Lung (tissue), 12 donors: ENCODE data around the gene MAMDC4. TPM values are rescaled to one million over a fixed set of nuclear protein-coding genes. Genes with fewer than 3 reads are reported as not detected.

ENCODE experiments used
- ATAC-seq: fragments of 200-7000 bp; cut with Tn5 transposase; one replicate; pipeline ENCODE4 v1.9.1; 2020; ENCODE audit warnings: moderate number of reproducible peaks; ENCODE audit not compliant: insufficient read depth, low FRiP score
- DNase-seq, 3 donors: peaks; one replicate each; pipeline ENCODE4 v3.0.0-alpha.2; 2013 to 2017
- H3K27ac ChIP-seq, 2 donors: one replicate each; pipeline ENCODE4 v1.5.1; 2013; ENCODE audit warnings: mild to moderate bottlenecking in 2 of 2, moderate library complexity in 2 of 2, control low read depth in 1 of 2, inconsistent platforms in 1 of 2, low read depth in 1 of 2, low read length in 1 of 2
- H3K27me3 ChIP-seq, 3 donors: one replicate each; pipeline ENCODE4 v1.5.1; 2013; ENCODE audit warnings: low read length in 2 of 3; ENCODE audit not compliant: control insufficient read depth in 3 of 3, insufficient read depth in 3 of 3
- H3K36me3 ChIP-seq, 4 donors: one replicate each; pipeline ENCODE4 v1.5.1; 2013; ENCODE audit warnings: low read length in 4 of 4, mild to moderate bottlenecking in 1 of 4, moderate library complexity in 1 of 4; ENCODE audit not compliant: control insufficient read depth in 4 of 4, insufficient read depth in 4 of 4
- H3K4me1 ChIP-seq, 5 donors: one replicate each; pipeline ENCODE4 v1.5.1; 2013; ENCODE audit warnings: low read length in 5 of 5, mild to moderate bottlenecking in 2 of 5, moderate library complexity in 1 of 5; ENCODE audit not compliant: control insufficient read depth in 5 of 5, insufficient read depth in 5 of 5
- H3K4me3 ChIP-seq: one replicate; pipeline ENCODE4 v1.5.1; 2013; ENCODE audit warnings: mild to moderate bottlenecking, control low read depth, moderate library complexity
- H3K9ac ChIP-seq, 2 donors: one replicate each; pipeline ENCODE4 v1.5.1; 2013; ENCODE audit warnings: low read length in 2 of 2, control low read depth in 1 of 2; ENCODE audit not compliant: insufficient read depth in 1 of 2
- H3K9me3 ChIP-seq, 4 donors: one replicate each; pipeline ENCODE4 v1.5.1; 2013; ENCODE audit warnings: low read length in 3 of 4, mild to moderate bottlenecking in 1 of 4, moderate library complexity in 1 of 4; ENCODE audit not compliant: control insufficient read depth in 4 of 4, insufficient read depth in 3 of 4
- CTCF ChIP-seq: IDR thresholded peaks from 2 replicates; pipeline ENCODE4 v1.5.1; 2012; ENCODE audit warnings: mild to moderate bottlenecking; ENCODE audit errors: control extremely low read depth, extremely low read depth
- WGBS, 2 donors: extraction: QIAGEN DNeasy Blood & Tissue Kit; methylation state at CpG; one replicate each; pipeline ENCODE4 v1.1.7; 2013; 5-methylcytosine and 5-hydroxymethylcytosine counted together
- polyA plus RNA-seq, 2 donors: library from polyadenylated mRNA; stranded (reverse); fragments of 200-250 nt; gene quantifications; one replicate each; pipeline ENCODE4 v1.2.1, GENCODE V29; 2013
- total RNA-seq, 2 donors: library from RNA; depleted of rRNA in 1 of 2; stranded (reverse); fragments of >200 nt in 1 of 2; gene quantifications; one replicate each; pipeline ENCODE4 v1.2.1, GENCODE V29; 2014 to 2021
- donor health status: control.
- donor health status: control.
- donor health status: Bipolar disorder and iron deficiency.
- donor health status: healthy.
- donor health status: DM: yes; HTN: yes; CAD: no.

The MAMDC4 gene
- total and polyA plus RNA-seq, 4 donors, result 5.6 to 13.2 (median 7.1) TPM

- ATAC-seq, result no peak
Measured at GRCh38 chr9:136806631-136807201, 45.4 kb upstream of the MAMDC4 start.

GRCh38 chr9:136807281-136808074 lies 44.7 kb upstream of the MAMDC4 start, which contains the start of gene RABL6:
TSS of gene RABL6 (plus strand) at chr9:136807948. CDS start at chr9:136808197, 249 bp downstream.
- DNase-seq (peak; percentile 80 to 86 (median 82)), ATAC-seq (peak; percentile 87)
- Histone ChIP-seq H3K27ac (peak within 1 kb of the TSS; percentile 92 to 94), H3K36me3 (peaks cover 0 to 5% (median under 1%) of the 10 kb centered on the region in 4 donors), H3K9ac (peak within 1 kb of the TSS in 1 of 2 donors; percentile 53), H3K4me1 (peaks cover 0 to 25% (median 4%) of the 10 kb centered on the region in 5 donors), H3K27me3 (no peaks in the 10 kb centered on the region), H3K9me3 (no peaks in the 10 kb centered on the region), H3K4me3 (peak within 1 kb of the TSS; percentile 92)
- 1% methylated on average over 80 to 96 of the region's 96 CpGs for WGBS, 2 donors
- no peak for TF ChIP-seq CTCF

More at GRCh38 chr9:136806631-136807201, 45.4 kb upstream of the MAMDC4 start:
- Histone ChIP-seq H3K27me3 (peaks cover 0 to 7% (median 3%) of the 10 kb centered on the region in 3 donors), H3K4me1 (peaks cover 0 to 25% (median 4%) of the 10 kb centered on the region in 5 donors), H3K9me3 (no peaks in the 10 kb centered on the region), H3K36me3 (peaks cover 0 to 5% (median under 1%) of the 10 kb centered on the region in 4 donors), H3K4me3 (peak overlapping the region; percentile 92), H3K27ac (no peak overlapping the region), H3K9ac (no peak overlapping the region)
- no peak for TF ChIP-seq CTCF
- 74 to 83% methylated on average over 25 of the region's 25 CpGs for WGBS, 2 donors
- DNase-seq, result no peak

GRCh38 chr9:136808075-136808805 lies 43.9 kb upstream of the MAMDC4 start:
- H3K9ac ChIP-seq, result no peak overlapping the region
- H3K27ac ChIP-seq, result peak overlapping the region; percentile 58 to 94
- no peaks in the 10 kb centered on the region for H3K27me3 ChIP-seq
- peaks cover 0 to 7% (median under 1%) of the 10 kb centered on the region in 4 donors for H3K36me3 ChIP-seq
- DNase-seq (peak in 2 of 3 donors; percentile 26 to 40), ATAC-seq (no peak)
- H3K4me1 ChIP-seq, result peaks cover 0 to 25% (median 4%) of the 10 kb centered on the region in 5 donors
- WGBS, 2 donors, result 0 to 1% methylated on average over 47 to 93 of the region's 93 CpGs
- H3K4me3 ChIP-seq, result peak overlapping the region; percentile 92
- no peak for TF ChIP-seq CTCF
- no peaks in the 10 kb centered on the region for H3K9me3 ChIP-seq
